GM19397 (cell line): Measurements from ENCODE around the gene ARID1B.

Source experiments
- ATAC-seq: cut with Tn5 transposase; IDR thresholded peaks from one replicate; pipeline ENCODE4 v1.9.1; 2021; ENCODE audit warnings: mild to moderate bottlenecking, moderate library complexity; ENCODE audit not compliant: unreplicated experiment

The ARID1B gene

GRCh38 chr6:156954191-156954590, 177.0 kb downstream of the ARID1B start:
- no peak for ATAC-seq

DNA sequence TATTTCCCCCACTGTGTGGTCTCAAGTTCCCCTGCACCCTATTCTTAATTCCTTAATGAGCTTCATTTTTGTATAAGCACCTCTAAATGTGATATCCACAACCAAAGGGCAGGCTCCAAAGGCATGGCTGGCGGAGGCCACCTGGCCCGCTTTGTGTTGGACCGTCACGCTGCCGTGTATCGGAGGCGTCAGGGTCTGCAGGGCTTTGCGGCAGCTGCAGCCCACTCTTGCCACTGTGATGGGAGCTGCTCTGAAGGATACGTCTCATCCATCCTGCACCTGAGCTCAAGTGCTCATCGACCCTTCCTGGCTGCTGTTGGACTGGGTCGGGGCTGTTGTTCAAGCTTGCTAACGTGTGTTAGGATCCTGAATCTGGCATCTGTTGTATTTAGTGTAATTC, 177.6 kb downstream of the ARID1B start:
- no peak for ATAC-seq

GRCh38 chr6:156955494-156956183, 178.5 kb downstream of the ARID1B start:
- ATAC-seq: no peak

- no peak for ATAC-seq
These were observed 179.1 kb downstream of the ARID1B start for GRCh38 chr6:156956286-156956685.

GRCh38 chr6:156957931-156958547, 180.9 kb downstream of the ARID1B start:
- no peak for ATAC-seq

DNA sequence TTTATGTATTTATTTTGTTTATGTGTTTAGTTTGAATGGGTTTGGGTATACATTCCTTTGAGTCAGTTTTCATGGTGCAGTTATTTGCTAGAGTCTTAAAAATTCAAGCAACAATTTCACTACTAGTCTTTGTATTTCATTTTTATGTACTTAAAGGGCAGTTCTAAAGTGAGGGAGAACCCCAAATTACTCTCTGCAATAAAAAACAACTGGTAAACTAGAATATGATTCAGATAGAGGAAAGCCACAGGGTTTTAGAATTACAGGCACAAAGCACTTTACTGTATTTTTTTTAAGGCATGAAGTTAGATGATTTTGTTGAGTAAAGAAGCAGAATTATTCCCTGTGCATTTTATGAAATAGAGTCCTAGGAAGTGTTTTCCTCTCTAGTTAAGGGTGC, 183.3 kb downstream of the ARID1B start:
- no peak for ATAC-seq

GRCh38 chr6:156961282-156961892, 184.2 kb downstream of the ARID1B start:
- ATAC-seq: no peak

DNA sequence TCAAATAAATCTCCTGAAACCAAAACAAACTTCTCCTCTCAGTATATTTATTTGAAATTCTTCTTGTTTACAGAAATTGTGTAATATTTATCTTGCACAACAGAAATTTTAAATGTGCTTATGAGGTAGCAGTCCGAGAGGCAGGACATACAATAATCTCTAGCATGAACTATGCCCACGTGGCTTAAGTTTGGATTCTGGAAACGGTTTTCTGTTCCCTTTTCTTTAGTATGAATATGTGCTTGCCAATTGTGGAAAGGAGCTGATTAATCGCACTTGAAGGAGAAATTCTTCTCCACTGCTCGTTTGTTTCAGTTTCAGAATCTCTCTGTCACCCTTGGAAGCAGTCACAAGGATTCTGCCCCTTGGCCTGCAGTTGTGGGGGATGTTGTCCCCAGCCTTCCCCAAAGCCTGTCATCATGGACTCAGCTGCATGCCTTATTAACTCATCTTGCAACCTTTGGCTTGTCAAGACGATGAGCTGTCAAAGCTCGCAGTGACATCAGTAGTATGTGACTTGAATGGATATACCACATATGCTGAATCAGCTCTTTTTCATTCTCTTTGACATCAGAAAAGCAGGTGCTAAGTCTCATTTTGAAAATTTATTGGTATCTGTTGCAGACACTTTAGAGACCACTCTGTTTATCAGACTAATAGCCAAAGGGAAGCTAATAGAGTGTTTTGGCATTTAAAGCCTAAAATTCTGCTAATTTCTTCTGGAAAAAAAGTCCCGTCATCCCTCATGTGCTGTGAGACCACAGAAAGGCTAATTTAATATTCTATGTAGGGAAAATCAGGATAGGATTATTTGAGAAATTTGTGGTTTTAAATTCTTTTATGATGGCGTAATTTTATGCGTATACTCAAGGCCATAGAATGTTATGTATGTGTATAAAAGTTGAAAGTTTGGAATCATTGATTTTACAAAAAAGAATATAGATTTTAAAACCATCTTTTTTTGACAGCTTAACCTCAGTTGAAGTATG, 186.8 kb downstream of the ARID1B start:
- no peak for ATAC-seq

DNA sequence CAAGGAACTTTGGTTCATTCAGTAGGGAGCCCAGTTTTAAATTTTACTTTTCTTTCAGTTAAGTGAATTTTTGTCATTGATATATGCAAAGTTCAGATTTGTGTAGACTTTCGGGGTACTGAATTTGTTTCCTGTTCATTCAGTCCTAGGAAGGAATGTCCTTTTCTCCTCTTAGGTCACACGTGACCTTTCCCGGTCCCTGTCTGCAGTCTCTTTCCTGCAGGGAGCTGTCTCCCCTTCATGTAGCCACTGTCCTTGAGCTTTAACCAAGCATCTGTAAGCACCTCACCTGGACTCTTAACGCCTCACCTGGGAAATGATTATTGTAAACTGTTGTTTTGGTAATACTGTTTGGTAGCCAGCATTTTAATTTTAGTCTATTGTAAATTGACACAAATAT, 190.7 kb downstream of the ARID1B start:
- ATAC-seq: no peak

DNA sequence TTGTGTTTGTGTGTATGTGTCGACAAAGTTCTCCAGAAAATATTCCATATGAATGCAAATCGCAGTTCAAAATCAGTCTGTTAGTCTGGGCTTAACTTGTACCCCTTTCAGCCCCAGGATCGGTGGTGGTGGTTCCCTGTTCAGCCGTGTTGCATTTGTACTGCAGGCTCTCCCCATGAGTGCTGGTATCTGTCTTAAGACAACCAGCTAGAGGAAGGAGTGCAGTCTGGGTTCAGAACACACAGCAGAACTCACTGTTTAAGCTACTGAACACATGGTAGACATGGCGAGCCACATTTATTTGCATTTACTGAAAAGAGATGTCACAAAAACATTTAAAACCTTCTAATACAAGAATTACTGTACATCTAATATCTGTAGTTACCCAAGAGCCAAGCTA, 192.1 kb downstream of the ARID1B start:
- ATAC-seq: no peak

DNA sequence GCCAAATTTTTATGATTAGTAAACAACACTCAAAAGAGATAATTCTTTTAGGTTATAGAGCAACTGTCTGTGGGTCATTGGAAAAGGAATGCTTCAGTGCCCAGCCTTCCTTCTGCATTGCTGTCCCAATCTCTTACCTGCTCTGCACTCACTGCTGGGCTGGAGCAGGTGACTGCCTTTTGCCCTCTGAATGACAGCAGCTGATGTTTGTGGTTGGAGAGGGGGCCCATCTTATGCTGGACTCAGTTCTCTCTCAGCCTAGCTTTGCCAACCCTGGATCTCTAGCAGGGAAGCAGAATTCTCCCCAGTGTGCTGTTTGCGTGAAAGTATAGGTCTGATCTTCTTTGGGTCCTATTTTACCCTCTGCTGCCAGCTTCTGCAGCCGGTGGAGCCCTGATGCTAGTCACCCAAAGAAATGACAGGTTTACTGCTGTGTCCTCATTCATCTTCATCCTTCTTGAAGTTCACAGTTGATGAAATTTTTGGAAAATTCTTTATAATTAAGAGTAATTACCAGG, 193.5 kb downstream of the ARID1B start:
- ATAC-seq: no peak

DNA sequence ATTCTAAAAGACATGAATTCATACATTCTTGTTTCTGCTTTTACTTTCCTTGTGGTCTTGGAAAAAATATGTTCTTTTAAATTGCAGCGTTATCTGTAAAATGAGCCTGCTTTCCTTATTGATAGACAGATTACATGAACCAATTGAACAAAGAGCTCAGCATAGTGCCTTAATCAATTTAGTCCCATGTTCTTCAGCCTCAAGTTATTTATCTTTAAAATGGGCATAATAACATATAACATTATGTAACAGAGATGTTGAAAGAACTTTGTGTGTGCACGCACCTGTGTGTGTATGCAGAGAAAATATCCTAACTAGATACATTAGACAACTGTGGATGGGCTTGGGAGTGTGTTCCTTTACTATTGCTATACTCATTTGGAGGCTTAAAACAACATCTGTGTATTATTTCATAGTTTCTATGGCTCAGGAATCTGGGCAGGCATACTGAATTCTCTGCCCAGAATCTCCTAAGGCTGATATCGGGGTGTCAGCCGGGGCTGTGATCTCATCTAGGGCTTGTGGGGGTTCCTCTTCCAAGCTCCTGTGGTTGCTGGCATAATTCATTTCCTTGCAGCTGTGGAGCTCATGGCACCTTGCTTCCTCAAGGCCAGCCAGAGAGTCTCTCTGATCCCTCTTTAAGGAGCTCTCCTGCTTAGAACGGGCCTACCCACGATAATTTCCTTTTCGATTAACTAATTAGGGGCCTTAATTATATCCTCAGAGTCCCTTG, 194.1 kb downstream of the ARID1B start:
- ATAC-seq: no peak

- ATAC-seq: no peak
These were observed 195.0 kb downstream of the ARID1B start for GRCh38 chr6:156972145-156972544.

- no peak for ATAC-seq
These were observed 197.7 kb downstream of the ARID1B start for GRCh38 chr6:156974830-156975261.

- no peak for ATAC-seq
These were observed 198.2 kb downstream of the ARID1B start for GRCh38 chr6:156975414-156975813.

- ATAC-seq: no peak
These were observed 199.3 kb downstream of the ARID1B start for GRCh38 chr6:156976216-156977127.

- ATAC-seq: no peak
These were observed 200.5 kb downstream of the ARID1B start for GRCh38 chr6:156977527-156978291.

GRCh38 chr6:156978948-156979347, 201.8 kb downstream of the ARID1B start:
- ATAC-seq: no peak
